Fibroblast of lung (primary cell): ENCODE data around the gene CCDC192. TPM values are rescaled to one million over a fixed set of nuclear protein-coding genes. Genes with fewer than 3 reads are reported as not detected.
A peak's percentile ranks its signal among the peaks of the same experiment; 100 is the strongest.

Experiments used
- DNase-seq, 2 donors: peaks; one replicate each; pipeline versions ENCODE4 v3.0.0 to v3.0.0-alpha.2; 2010; ENCODE audit warnings: low read depth in 2 of 2
- H2AFZ ChIP-seq: 2 replicates; pipeline ENCODE4 v1.5.1; 2012; ENCODE audit warnings: low read length, control low read depth, inconsistent platforms
- H3K27ac ChIP-seq: 2 replicates; pipeline ENCODE4 v1.5.1; 2011; ENCODE audit warnings: low read length, control low read depth; ENCODE audit not compliant: insufficient read depth
- H3K27me3 ChIP-seq: 2 replicates; pipeline ENCODE4 v1.5.1; 2011; ENCODE audit warnings: mild to moderate bottlenecking, low read length; ENCODE audit not compliant: control insufficient read depth, insufficient read depth
- H3K36me3 ChIP-seq: 2 replicates; pipeline ENCODE4 v1.5.1; 2011; ENCODE audit warnings: low read length; ENCODE audit not compliant: control insufficient read depth, insufficient read depth
- H3K4me1 ChIP-seq: 2 replicates; pipeline ENCODE4 v1.5.1; 2011; ENCODE audit warnings: low read length; ENCODE audit not compliant: control insufficient read depth, insufficient read depth; ENCODE audit errors: extremely low read depth
- H3K4me2 ChIP-seq: 2 replicates; pipeline ENCODE4 v1.5.1; 2011; ENCODE audit warnings: low read length, control low read depth; ENCODE audit not compliant: insufficient read depth; ENCODE audit errors: extremely low read depth
- H3K4me3 ChIP-seq, 4 experiments: fragments of 200-600 bp in 1 of 4; sonication (generic) in 1 of 4; replicated peaks in 1 of 4; 2 replicates each; pipeline ENCODE4 v1.5.1; 2011 to 2016; ENCODE audit warnings: low read length in 4 of 4, low read depth in 3 of 4, mild to moderate bottlenecking in 3 of 4, control low read depth in 2 of 4, inconsistent platforms in 1 of 4, mixed read lengths in 1 of 4; ENCODE audit not compliant: insufficient read depth in 1 of 4; ENCODE audit errors: control extremely low read depth in 1 of 4
- H3K79me2 ChIP-seq: 2 replicates; pipeline ENCODE4 v1.5.1; 2012; ENCODE audit warnings: mild to moderate bottlenecking, low read length, inconsistent platforms; ENCODE audit not compliant: control insufficient read depth, insufficient read depth
- H3K9ac ChIP-seq: 2 replicates; pipeline ENCODE4 v1.5.1; 2011; ENCODE audit warnings: mild to moderate bottlenecking, low read length, control low read depth; ENCODE audit not compliant: insufficient read depth
- H3K9me3 ChIP-seq: 2 replicates; pipeline ENCODE4 v1.5.1; 2012; ENCODE audit warnings: low read depth, low read length; ENCODE audit not compliant: control insufficient read depth, insufficient read depth
- H4K20me1 ChIP-seq: 2 replicates; pipeline ENCODE4 v1.5.1; 2011; ENCODE audit warnings: low read length; ENCODE audit not compliant: control insufficient read depth, insufficient read depth; ENCODE audit errors: extremely low read depth
- CTCF ChIP-seq, 2 donors: IDR thresholded peaks in 1 of 2; conservative IDR thresholded peaks in 1 of 2; 1 replicate in 1 of 2; 2 replicates in 1 of 2; pipeline ENCODE4 v1.5.1; 2011 to 2012; ENCODE audit warnings: low read length in 2 of 2, control low read depth in 1 of 2, inconsistent platforms in 1 of 2, low read depth in 1 of 2, mild to moderate bottlenecking in 1 of 2
- EZH2 ChIP-seq: IDR thresholded peaks from 2 replicates; pipeline ENCODE4 v1.5.1; 2012; ENCODE audit warnings: low read length, control low read depth, mild to moderate bottlenecking; ENCODE audit errors: missing control alignments
- polyA plus RNA-seq, 2 donors: library from polyadenylated mRNA; depleted of rRNA in 1 of 2; stranded (reverse) in 1 of 2; unstranded in 1 of 2; fragments of >200 nt; gene quantifications; 2 replicates each; pipeline ENCODE4 v1.2.1, GENCODE V29; 2011 to 2012; ENCODE audit warnings: missing spikeins in 1 of 2
- total RNA-seq: library from RNA; depleted of rRNA; stranded (reverse); fragments of >200 nt; gene quantifications from 2 replicates; pipeline ENCODE4 v1.2.1, GENCODE V29; 2014

CCDC192 gene
- total and polyA plus RNA-seq, 2 donors (not counting 1 experiment from before 2014, with no cell fraction given): not detected

DNA sequence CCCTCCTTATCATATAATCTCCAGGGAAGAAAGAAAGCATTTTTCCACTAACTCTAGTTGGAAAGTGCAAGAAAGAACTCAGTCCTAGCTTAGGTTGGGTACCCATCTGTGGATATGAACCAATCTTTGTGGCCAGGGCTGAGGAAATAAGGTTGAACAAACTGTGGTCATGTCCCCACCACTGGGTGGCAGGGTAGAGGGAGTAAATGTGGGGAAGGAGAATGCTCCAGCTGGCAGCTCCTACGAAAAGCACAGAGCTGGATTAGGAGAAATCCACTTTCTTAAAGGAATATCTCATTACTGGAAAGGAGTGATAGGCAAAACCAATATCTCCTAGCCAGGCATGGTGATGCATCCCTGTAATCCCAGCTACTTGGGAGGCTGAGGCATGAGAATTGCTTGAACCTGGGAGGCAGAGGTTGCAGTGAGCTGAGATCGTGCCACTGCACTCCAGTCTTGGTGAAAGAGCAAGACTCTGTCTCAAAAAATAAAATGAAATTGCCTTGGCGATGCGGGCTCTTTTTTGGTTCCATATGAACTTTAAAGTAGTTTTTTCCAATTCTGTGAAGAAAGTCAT is 175.1 kb downstream of the CCDC192 start:
- DNase-seq: peak; percentile 40 to 57
- TF ChIP-seq EZH2 (no peak), CTCF (conservative IDR thresholded peaks at IDR 0.05 in 1 of 2, IDR thresholded peaks at IDR 0.05 in 1 of 2; ENCODE audit: low read depth in 1 of 2, low read length in 2 of 2) (peak; percentile 40 to 66)
- Histone ChIP-seq H3K27me3 (no peaks in the 10 kb centered on the region), H3K36me3 (no peaks in the 10 kb centered on the region), H3K4me2 (no peak overlapping the region), H3K27ac (no peak overlapping the region), H3K9ac (no peak overlapping the region), H2AFZ (no peak overlapping the region), H3K4me3 (no peak overlapping the region), H3K4me1 (peaks cover 4% of the 10 kb centered on the region), H3K79me2 (no peaks in the 10 kb centered on the region), H3K9me3 (no peaks in the 10 kb centered on the region), H4K20me1 (no peaks in the 10 kb centered on the region)

GRCh38 chr5:127884416-127884815 is 181.2 kb downstream of the CCDC192 start:
- no peaks in the 10 kb centered on the region for H4K20me1 ChIP-seq
- H3K27me3 ChIP-seq: no peaks in the 10 kb centered on the region
- no peaks in the 10 kb centered on the region for H3K9me3 ChIP-seq
- H3K9ac ChIP-seq: no peak overlapping the region
- no peaks in the 10 kb centered on the region for H3K36me3 ChIP-seq
- H2AFZ ChIP-seq: no peak overlapping the region
- no peaks in the 10 kb centered on the region for H3K4me1 ChIP-seq
- DNase-seq: no peak
- H3K4me3 ChIP-seq: no peak overlapping the region
- H3K79me2 ChIP-seq: no peaks in the 10 kb centered on the region
- TF ChIP-seq CTCF (conservative IDR thresholded peaks at IDR 0.05 in 1 of 2, IDR thresholded peaks at IDR 0.05 in 1 of 2; ENCODE audit: low read depth in 1 of 2, low read length in 2 of 2) (no peak), EZH2 (no peak)
- H3K27ac ChIP-seq: no peak overlapping the region
- no peak overlapping the region for H3K4me2 ChIP-seq

- no peak overlapping the region for H3K4me2 ChIP-seq
- no peaks in the 10 kb centered on the region for H3K4me1 ChIP-seq
- H3K79me2 ChIP-seq: no peaks in the 10 kb centered on the region
- H3K9me3 ChIP-seq: no peaks in the 10 kb centered on the region
- H4K20me1 ChIP-seq: no peaks in the 10 kb centered on the region
- DNase-seq: no peak
- no peak overlapping the region for H3K9ac ChIP-seq
- H2AFZ ChIP-seq: no peak overlapping the region
- no peaks in the 10 kb centered on the region for H3K36me3 ChIP-seq
- TF ChIP-seq CTCF (conservative IDR thresholded peaks at IDR 0.05 in 1 of 2, IDR thresholded peaks at IDR 0.05 in 1 of 2; ENCODE audit: low read depth in 1 of 2, low read length in 2 of 2): no peak
- TF ChIP-seq EZH2: no peak
- H3K27ac ChIP-seq: no peak overlapping the region
- no peaks in the 10 kb centered on the region for H3K27me3 ChIP-seq
- H3K4me3 ChIP-seq: no peak overlapping the region
Observed at GRCh38 chr5:127885176-127885575, 182.0 kb downstream of the CCDC192 start.
